H9 (cell line): ENCODE measurements around the gene PGM2L1. TPM values are rescaled to one million over a fixed set of nuclear protein-coding genes. Genes with fewer than 3 reads are reported as not detected.

Experiments used
- DNase-seq: peaks from one replicate; pipeline ENCODE4 v3.0.0-alpha.2; 2017
- H2AFZ ChIP-seq: one replicate; pipeline ENCODE4 v1.6.1; 2013; ENCODE audit warnings: mild to moderate bottlenecking, low read length, control low read depth, moderate library complexity
- H2AK5ac ChIP-seq: 2 replicates; pipeline ENCODE4 v1.6.1; 2013; ENCODE audit warnings: low read length, control low read depth, mixed read lengths; ENCODE audit not compliant: insufficient read length
- H2BK120ac ChIP-seq: one replicate; pipeline ENCODE4 v1.6.1; 2013; ENCODE audit warnings: low read depth, mild to moderate bottlenecking, low read length, control low read depth, inconsistent platforms; ENCODE audit not compliant: poor library complexity, severe bottlenecking
- H2BK12ac ChIP-seq: 2 replicates; pipeline ENCODE4 v1.6.1; 2013; ENCODE audit warnings: low read length, control low read depth, mixed read lengths, low read depth; ENCODE audit not compliant: insufficient read length
- H2BK15ac ChIP-seq: 2 replicates; pipeline ENCODE4 v1.6.1; 2013; ENCODE audit warnings: low read depth, low read length, control low read depth
- H2BK20ac ChIP-seq: one replicate; pipeline ENCODE4 v1.6.1; 2013; ENCODE audit warnings: low read depth, mild to moderate bottlenecking, low read length, control low read depth, inconsistent platforms; ENCODE audit not compliant: poor library complexity, severe bottlenecking
- H2BK5ac ChIP-seq: 2 replicates; pipeline ENCODE4 v1.6.1; 2013; ENCODE audit warnings: low read length, control low read depth, mixed read lengths; ENCODE audit not compliant: insufficient read length
- H3K14ac ChIP-seq: 2 replicates; pipeline ENCODE4 v1.6.1; 2013; ENCODE audit warnings: low read length, control low read depth; ENCODE audit not compliant: insufficient read depth
- H3K18ac ChIP-seq: 2 replicates; pipeline ENCODE4 v1.6.1; 2013; ENCODE audit warnings: low read depth, mild to moderate bottlenecking, mixed read lengths, low read length, control low read depth; ENCODE audit not compliant: insufficient read length
- H3K23ac ChIP-seq: 2 replicates; pipeline ENCODE4 v1.6.1; 2013; ENCODE audit warnings: low read length, control low read depth, mixed read lengths, low read depth; ENCODE audit not compliant: insufficient read length
- H3K23me2 ChIP-seq: 2 replicates; pipeline ENCODE4 v1.6.1; 2013; ENCODE audit warnings: low read depth, mild to moderate bottlenecking, mixed read lengths, low read length, control low read depth; ENCODE audit not compliant: insufficient read length, poor library complexity, severe bottlenecking
- H3K27ac ChIP-seq: 2 replicates; pipeline ENCODE4 v1.5.1; 2013; ENCODE audit warnings: low read length, control low read depth, mixed read lengths, low read depth; ENCODE audit not compliant: insufficient read length
- H3K27me3 ChIP-seq: 2 replicates; pipeline ENCODE4 v1.6.1; 2013; ENCODE audit warnings: low read length, control low read depth, inconsistent platforms; ENCODE audit not compliant: insufficient read depth
- H3K4ac ChIP-seq: 2 replicates; pipeline ENCODE4 v1.6.1; 2013; ENCODE audit warnings: low read depth, mild to moderate bottlenecking, control low read depth, inconsistent platforms, low read length, moderate library complexity
- H3K4me1 ChIP-seq: 2 replicates; pipeline ENCODE4 v1.6.1; 2013; ENCODE audit warnings: low read length, control low read depth, inconsistent platforms; ENCODE audit not compliant: insufficient read depth
- H3K4me2 ChIP-seq: 2 replicates; pipeline ENCODE4 v1.6.1; 2013; ENCODE audit warnings: low read length, control low read depth, mixed read lengths; ENCODE audit not compliant: insufficient read length, insufficient read depth
- H3K56ac ChIP-seq: 2 replicates; pipeline ENCODE4 v1.6.1; 2013; ENCODE audit warnings: low read depth, mild to moderate bottlenecking, mixed read lengths, low read length, control low read depth; ENCODE audit not compliant: insufficient read length
- H3K79me1 ChIP-seq: 2 replicates; pipeline ENCODE4 v1.6.1; 2013; ENCODE audit warnings: low read depth, mild to moderate bottlenecking, moderate library complexity, low read length, control low read depth, inconsistent platforms; ENCODE audit not compliant: insufficient read depth, poor library complexity, severe bottlenecking
- H3K79me2 ChIP-seq: 2 replicates; pipeline ENCODE4 v1.6.1; 2013; ENCODE audit warnings: low read length, control low read depth, inconsistent platforms; ENCODE audit not compliant: insufficient read depth
- H3K9ac ChIP-seq: 2 replicates; pipeline ENCODE4 v1.6.1; 2013; ENCODE audit warnings: low read length, control low read depth, mixed read lengths; ENCODE audit not compliant: insufficient read length; ENCODE audit errors: extremely low read depth
- H3K9me3 ChIP-seq: one replicate; pipeline ENCODE4 v1.6.1; 2013; ENCODE audit warnings: low read depth, low read length, inconsistent platforms; ENCODE audit not compliant: control insufficient read depth
- H3T11ph ChIP-seq: one replicate; pipeline ENCODE4 v1.6.1; 2013; ENCODE audit warnings: mild to moderate bottlenecking, low read length, control low read depth, inconsistent platforms
- H4K20me1 ChIP-seq: one replicate; pipeline ENCODE4 v1.6.1; 2013; ENCODE audit not compliant: control insufficient read depth, insufficient read length, insufficient read depth
- H4K5ac ChIP-seq: 2 replicates; pipeline ENCODE4 v1.6.1; 2013; ENCODE audit warnings: low read depth, mild to moderate bottlenecking, mixed read lengths, low read length, control low read depth; ENCODE audit not compliant: insufficient read length
- H4K8ac ChIP-seq: replicated peaks from 2 replicates; pipeline ENCODE4 v1.6.1; 2013; ENCODE audit warnings: low read length, control low read depth, mixed read lengths, low read depth; ENCODE audit not compliant: insufficient read length
- H4K91ac ChIP-seq: 2 replicates; pipeline ENCODE4 v1.6.1; 2013; ENCODE audit warnings: low read depth, mild to moderate bottlenecking, moderate library complexity, mixed read lengths, low read length, control low read depth; ENCODE audit not compliant: insufficient read length
- H3K27ac Mint-ChIP-seq, 3 experiments: 2 replicates in 2 of 3; 3 replicates in 1 of 3; pipeline ENCODE4 v1.8.0; 2020 to 2021; ENCODE audit warnings: mixed read lengths in 3 of 3, mild to moderate bottlenecking in 1 of 3, moderate library complexity in 1 of 3
- H3K27me3 Mint-ChIP-seq: 2 replicates; pipeline ENCODE4 v1.8.0; 2021; ENCODE audit warnings: low read depth, mild to moderate bottlenecking, moderate library complexity, mixed read lengths
- H3K36me3 Mint-ChIP-seq, 3 experiments: 2 replicates in 2 of 3; 3 replicates in 1 of 3; pipeline ENCODE4 v1.8.0; 2020 to 2021; ENCODE audit warnings: low read depth in 3 of 3, mixed read lengths in 3 of 3; ENCODE audit not compliant: insufficient read depth in 1 of 3
- H3K4me1 Mint-ChIP-seq, 2 experiments: 2 replicates each; pipeline ENCODE4 v1.8.0; 2020; ENCODE audit warnings: mixed read lengths in 2 of 2
- H3K4me3 Mint-ChIP-seq, 2 experiments: 2 replicates in 1 of 2; 3 replicates in 1 of 2; pipeline ENCODE4 v1.8.0; 2020 to 2021; ENCODE audit warnings: mild to moderate bottlenecking in 2 of 2, mixed read lengths in 2 of 2, moderate library complexity in 1 of 2
- H3K9me3 Mint-ChIP-seq, 2 experiments: 2 replicates in 1 of 2; 3 replicates in 1 of 2; pipeline ENCODE4 v1.8.0; 2020; ENCODE audit warnings: mild to moderate bottlenecking in 2 of 2, mixed read lengths in 2 of 2, moderate library complexity in 1 of 2
- CTCF ChIP-seq: fragments of 200-600 bp; sonication (generic); conservative IDR thresholded peaks from 3 replicates; pipeline ENCODE4 v1.8.0; 2021; ENCODE audit warnings: antibody characterized with exemption, mild to moderate bottlenecking
- WGBS: extraction: QIAGEN DNeasy Blood & Tissue Kit; methylation state at CpG from one replicate; pipeline ENCODE4 v1.1.7; 2013; ENCODE audit warnings: missing lambda C conversion rate, low lambda C conversion rate, mixed read lengths; ENCODE audit not compliant: insufficient read length; ENCODE audit errors: extremely low coverage; 5-methylcytosine and 5-hydroxymethylcytosine counted together
- total RNA-seq: library from RNA; stranded (reverse); gene quantifications from 2 replicates; pipeline ENCODE4 v1.2.1, GENCODE V29; 2021

Gene PGM2L1
- total RNA-seq, 1 experiment from 2014 or later: 16.9 TPM

DNA sequence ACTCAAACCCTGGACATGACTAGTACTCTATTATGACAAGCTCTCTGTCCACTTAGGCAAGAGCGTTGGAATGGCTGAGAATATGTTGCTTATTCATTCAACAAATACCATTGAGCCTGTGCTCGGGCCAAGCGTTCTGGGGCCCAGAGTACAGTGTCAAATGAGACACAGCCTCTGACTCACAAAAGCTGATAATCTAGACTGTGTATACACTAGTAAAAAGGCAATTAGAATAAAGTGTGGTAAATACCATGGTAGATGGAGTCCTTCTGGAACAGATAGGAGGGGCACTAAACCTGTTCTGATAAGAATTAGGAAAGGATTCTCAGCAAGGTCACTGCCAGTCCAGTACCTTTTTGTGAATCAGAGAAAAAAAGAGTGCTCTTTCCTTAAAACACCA is 44.4 kb upstream of the PGM2L1 start:
- Histone ChIP-seq H4K8ac (no peak overlapping the region), H4K91ac (no peak overlapping the region), H2AK5ac (no peak overlapping the region), H3K79me2 (no peaks in the 10 kb centered on the region), H3K18ac (no peak overlapping the region), H3K14ac (no peak overlapping the region), H3K4me1 (no peaks in the 10 kb centered on the region), H3K4ac (no peak overlapping the region), H2AFZ (no peak overlapping the region), H3K23me2 (no peaks in the 10 kb centered on the region), H2BK12ac (no peak overlapping the region), H2BK15ac (no peak overlapping the region), H3K4me2 (no peak overlapping the region), H2BK120ac (no peak overlapping the region), H3K79me1 (no peaks in the 10 kb centered on the region), H3K56ac (no peak overlapping the region), H3T11ph (no peak overlapping the region), H2BK20ac (no peak overlapping the region), H4K20me1 (no peaks in the 10 kb centered on the region), H3K27ac (no peak overlapping the region), H3K9ac (no peak overlapping the region), H3K27me3 (no peaks in the 10 kb centered on the region), H3K9me3 (no peaks in the 10 kb centered on the region), H4K5ac (no peak overlapping the region), H2BK5ac (no peak overlapping the region), H3K23ac (no peak overlapping the region)
- Mint-ChIP-seq H3K36me3 (no peaks in the 10 kb centered on the region), H3K4me3 (no peak overlapping the region), H3K27me3 (no peaks in the 10 kb centered on the region), H3K27ac (no peak overlapping the region), H3K9me3 (no peaks in the 10 kb centered on the region), H3K4me1 (peaks cover 13 to 24% of the 10 kb centered on the region in 2 experiments)
- no CpG with 5 or more reads among the region's 3 CpGs for WGBS
- DNase-seq: no peak
- TF ChIP-seq CTCF: no peak
